CMK (cell line): ENCODE results near the gene PTGER4.

Experiments used
- DNase-seq: peaks from one replicate; pipeline ENCODE4 v3.0.0-alpha.2; 2010; ENCODE audit warnings: low read depth

PTGER4 gene

DNA sequence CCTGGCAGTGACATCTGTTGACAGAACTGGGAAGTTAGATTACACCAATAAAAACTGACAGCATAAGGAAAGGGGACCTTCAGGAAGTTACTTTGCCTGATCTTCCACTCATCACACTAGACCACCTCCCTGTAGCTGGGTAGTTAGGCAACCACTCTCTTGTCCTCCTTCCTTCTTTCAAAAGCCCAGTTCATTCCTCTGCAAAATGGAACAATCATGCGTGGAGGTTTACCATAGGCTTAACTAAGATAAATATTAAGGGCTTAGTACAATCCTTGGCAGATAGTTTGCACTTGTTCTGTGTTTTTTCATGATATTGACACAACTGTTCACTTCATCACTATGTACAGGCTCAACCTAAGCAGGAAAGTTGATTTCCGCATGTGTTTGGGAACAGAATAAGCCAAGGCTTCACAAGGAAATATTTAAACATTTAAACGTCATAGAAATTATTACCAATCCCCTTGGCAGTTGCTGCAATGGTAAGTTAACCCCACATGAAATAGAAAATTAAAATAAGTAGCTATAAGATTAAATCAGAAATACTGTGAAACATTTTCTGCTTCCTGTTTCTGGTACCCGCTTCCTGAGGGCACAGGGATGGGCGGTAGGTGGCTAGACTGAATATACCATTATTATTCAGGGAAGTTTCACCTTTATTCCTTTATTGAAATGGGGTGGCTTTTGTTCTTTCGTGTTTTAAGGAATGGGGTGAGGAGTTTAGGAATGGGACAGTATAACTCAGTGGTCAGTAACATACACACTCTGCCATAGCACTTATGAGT lies 9.9 kb upstream of the PTGER4 start:
- no peak for DNase-seq

DNA sequence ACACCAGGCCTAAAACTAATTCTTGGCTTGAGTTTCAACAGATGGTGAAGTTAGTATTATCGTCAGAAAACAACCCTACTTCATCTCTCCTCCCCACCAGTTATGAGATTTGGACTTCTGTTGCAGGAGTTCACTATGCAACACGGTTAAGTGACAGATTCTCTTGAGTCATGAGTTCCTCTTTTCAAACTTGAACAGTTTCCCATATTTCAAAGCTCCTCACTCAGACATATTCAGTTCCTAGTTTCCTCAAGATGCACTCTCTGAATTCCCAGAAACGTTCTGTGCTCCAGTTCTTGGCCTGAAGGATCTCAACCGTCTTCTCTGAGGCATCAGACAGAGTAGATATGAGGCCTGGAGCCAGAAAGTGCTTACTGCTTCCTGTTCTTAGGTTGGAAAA lies 7.3 kb upstream of the PTGER4 start:
- DNase-seq, result no peak

DNA sequence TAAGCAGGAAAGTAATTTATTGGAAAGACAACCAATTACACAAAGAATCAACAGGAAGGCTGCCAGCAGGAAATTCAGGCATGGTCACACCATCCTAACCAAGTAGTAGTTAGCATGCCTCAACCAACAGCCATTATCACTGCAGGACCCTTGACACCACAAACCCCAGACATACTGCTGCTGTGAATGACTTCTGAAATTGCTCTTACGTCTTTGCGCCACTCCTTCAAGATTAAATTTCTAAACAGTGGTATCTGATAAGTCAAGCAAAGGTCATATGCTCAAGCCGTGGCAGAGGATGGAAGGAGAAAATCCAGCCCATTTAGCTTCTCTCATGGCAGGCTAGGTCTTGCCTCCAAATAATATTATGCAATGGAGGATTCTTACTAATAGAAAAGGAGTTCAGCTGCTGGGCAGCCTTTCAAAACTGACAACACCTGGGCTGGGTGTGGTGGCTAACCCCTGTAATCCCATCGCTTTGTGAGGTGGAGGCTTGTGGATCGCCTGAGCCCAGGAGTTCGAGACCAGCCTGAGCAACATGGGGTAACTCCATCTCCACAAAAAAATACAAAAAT lies 5.0 kb upstream of the PTGER4 start:
- DNase-seq, result no peak

DNA sequence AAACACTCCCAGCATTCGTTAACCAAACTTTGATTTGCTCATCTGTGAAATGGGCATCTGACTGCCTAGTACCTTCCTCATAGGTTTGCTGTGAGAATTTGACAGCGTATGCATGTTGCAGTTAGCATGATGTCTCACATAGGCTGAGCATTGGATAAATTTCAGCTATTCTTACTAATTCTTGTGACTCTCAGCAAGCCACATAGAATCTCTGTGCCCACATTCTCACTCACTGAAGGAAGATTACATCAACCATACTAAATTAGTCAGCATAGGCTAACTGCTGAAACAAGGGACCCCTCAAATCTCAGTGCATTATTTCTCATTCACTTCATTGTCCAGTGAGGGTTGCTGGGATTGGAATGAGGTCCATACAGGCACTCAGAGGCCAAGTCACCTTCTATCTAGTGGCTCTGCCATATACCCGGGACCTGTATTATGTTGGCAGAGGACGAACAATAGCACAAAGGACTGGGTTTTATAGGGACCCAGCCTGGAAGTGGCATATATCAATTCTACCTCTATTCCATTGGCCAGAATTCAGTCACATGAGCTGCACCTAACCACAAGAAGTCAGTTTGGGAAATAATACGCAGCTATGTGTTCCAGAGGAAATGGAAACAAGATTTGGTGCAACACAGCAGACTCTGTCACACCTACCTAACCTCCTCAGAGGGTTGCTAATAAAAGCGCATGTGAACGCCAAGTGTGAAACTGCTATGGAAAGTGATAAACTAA lies 4.2 kb upstream of the PTGER4 start:
- DNase-seq, result no peak

DNA sequence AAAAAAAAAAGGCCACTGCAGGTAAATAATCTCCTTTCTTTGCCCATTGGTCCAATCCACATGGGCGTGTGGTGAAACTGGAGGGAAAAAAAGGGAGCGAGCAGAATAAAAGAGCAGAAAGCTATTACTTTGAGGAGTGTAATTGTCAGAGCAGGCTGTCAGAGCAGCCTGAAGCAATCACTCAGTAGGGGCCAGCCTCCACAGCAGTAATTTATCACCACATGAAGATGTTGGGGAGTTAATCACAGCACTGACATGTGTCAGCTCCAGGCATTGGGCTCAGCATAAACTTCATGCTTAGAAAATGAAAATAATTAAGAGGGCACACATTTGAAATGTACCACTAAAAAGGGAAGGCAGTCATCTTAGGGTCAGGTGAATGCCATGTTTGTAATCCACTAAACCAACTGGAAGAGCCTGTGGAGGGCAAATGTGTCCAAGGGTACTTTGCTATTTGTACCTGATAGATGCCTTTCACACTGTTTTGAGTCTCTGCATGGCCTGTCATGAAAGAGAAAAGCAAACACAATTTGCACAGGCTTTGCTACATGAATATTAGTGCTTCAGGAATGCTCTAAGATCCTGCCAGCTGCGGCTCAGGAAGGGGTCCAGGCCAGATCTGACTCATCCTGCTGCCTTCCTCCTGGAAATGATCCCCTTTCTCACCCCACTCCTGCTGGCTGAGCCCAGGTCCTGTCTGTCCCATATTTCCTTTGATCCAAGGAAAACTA lies 2.9 kb upstream of the PTGER4 start:
- no peak for DNase-seq

DNA sequence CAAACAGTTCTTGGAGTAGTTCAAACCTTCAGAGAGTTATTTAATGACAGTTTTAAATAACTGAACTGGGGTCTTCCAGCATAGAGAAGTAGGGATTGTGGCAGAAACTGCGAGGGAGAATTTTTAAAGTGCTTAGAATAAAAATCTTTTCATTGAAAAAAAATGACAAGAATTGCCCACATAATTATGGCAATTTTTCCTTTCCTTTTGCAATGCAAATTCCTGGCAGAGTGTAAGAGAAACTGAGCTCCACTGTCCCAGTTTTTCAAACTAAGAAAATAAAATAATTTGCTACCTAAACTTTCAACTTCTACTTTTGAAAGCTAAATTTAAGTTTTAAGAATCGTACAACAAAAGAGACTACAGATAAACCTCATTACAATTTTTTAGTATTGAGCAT lies 2.3 kb upstream of the PTGER4 start:
- no peak for DNase-seq

DNA sequence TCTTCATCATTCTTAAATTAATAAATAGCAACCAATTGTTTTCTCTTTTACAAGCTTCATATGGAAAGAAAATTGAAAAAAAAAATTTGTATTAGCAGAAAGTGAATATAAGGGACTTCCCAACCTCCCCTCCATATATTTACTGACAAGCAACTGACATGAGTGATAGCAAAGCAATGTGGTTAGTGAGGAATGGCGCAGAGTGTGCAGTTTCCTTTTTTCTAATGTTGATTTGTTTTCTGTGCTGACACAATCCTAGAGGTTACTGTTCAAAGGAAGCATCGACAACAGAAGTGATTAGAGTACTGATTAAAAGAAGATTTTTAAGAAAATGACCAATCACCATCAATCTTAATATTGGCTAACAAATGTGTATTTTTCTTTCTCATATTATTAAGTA lies 1.7 kb upstream of the PTGER4 start:
- DNase-seq, result no peak

DNA sequence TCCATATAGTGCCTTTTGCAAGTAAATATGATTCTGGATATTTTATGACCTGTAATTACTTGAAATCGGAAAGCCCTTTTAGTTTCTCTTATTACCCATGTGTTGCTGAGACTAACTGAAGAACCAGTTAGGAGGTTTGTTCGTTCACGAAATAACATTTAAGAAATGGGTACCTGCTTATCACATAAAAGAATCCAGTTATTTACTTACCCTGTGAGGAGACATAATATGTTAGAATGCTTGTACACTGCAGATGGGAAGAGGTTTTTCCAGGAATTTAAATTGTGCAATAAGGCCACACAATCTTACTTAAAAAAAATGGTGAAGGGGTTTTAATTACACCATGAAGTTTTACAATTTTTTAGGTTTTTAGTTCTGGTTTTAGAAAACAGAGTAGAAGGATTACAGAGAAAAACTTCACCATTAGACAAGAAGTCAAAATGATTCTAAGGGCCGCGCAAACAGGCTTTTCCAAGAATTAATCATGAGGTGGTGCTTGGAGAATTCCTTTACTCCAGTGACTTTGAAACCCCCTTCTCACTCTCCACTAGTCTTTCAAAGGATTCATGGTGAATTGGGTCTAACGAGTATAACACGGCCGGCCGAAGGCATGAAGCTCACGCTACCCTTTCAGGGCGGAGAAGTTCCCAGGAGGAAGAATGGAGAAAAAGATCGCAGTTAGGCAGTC lies 1.1 kb upstream of the PTGER4 start:
- no peak for DNase-seq

DNA sequence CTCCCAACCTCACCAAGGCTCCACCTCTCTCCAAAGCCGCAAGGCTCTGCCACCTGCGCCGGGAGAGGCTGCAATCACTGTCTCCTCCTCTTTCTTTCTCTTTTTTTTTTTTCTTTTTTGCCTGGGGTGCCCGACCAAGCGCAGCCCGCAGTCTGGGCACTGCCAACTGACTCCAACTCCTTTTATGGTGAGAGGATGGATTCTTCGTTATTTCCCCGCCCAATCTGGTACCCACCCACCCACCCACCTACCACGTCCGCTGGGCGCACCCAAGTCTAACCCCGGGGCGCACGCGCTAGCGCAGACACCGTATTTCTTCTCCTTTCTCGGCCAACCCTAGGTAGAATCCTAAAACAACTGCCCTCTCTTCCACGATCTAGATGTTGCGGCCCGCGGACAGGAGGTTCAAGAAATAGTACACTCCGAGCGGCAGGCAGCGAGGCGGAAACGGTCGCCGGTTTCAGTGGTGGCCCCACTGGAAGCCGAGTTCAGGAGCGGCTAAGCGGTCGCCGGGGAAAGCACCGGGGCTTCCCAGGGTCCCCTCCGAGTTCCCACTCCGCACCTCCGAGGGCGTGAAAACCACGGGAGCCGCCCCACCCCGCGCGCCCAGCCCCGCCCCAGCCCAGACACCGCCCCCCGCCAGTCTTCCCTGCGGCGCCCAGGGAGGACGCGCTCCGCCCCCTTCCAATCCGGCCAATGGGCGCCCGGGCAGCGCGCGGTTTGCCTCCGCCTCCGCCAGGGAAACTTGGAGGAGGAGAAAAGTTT lies 385 bp upstream of the PTGER4 start:
- DNase-seq, result peak; percentile 39

DNA sequence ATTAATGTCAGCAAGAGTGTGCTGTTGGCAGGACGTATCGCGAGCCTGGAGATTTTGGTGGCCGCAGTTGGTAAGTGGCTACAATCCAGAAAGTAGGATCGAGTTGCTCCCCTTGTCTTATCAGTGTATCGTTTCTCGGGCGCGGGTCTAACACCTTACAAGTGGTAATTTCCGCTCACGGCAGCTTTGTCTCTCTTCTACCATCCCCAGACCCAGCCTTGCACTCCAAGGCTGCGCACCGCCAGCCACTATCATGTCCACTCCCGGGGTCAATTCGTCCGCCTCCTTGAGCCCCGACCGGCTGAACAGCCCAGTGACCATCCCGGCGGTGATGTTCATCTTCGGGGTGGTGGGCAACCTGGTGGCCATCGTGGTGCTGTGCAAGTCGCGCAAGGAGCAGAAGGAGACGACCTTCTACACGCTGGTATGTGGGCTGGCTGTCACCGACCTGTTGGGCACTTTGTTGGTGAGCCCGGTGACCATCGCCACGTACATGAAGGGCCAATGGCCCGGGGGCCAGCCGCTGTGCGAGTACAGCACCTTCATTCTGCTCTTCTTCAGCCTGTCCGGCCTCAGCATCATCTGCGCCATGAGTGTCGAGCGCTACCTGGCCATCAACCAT lies 1.1 kb downstream of the PTGER4 start:
- no peak for DNase-seq

DNA sequence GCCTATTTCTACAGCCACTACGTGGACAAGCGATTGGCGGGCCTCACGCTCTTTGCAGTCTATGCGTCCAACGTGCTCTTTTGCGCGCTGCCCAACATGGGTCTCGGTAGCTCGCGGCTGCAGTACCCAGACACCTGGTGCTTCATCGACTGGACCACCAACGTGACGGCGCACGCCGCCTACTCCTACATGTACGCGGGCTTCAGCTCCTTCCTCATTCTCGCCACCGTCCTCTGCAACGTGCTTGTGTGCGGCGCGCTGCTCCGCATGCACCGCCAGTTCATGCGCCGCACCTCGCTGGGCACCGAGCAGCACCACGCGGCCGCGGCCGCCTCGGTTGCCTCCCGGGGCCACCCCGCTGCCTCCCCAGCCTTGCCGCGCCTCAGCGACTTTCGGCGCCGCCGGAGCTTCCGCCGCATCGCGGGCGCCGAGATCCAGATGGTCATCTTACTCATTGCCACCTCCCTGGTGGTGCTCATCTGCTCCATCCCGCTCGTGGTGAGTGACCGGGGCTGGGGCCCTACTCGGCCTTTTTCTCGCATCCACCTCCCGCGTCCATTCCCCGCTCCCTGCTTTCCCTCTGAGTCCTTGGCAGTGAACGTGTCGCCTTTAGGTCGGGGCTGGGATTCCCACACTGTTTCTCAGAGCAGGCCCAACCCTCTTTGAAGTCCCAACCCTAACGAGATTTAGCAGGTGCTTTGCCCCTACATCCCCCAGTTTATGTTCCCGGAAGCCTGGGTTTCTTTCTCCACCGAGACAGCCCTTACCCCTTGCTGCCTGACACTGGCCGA lies 1.8 kb downstream of the PTGER4 start:
- DNase-seq, result no peak

DNA sequence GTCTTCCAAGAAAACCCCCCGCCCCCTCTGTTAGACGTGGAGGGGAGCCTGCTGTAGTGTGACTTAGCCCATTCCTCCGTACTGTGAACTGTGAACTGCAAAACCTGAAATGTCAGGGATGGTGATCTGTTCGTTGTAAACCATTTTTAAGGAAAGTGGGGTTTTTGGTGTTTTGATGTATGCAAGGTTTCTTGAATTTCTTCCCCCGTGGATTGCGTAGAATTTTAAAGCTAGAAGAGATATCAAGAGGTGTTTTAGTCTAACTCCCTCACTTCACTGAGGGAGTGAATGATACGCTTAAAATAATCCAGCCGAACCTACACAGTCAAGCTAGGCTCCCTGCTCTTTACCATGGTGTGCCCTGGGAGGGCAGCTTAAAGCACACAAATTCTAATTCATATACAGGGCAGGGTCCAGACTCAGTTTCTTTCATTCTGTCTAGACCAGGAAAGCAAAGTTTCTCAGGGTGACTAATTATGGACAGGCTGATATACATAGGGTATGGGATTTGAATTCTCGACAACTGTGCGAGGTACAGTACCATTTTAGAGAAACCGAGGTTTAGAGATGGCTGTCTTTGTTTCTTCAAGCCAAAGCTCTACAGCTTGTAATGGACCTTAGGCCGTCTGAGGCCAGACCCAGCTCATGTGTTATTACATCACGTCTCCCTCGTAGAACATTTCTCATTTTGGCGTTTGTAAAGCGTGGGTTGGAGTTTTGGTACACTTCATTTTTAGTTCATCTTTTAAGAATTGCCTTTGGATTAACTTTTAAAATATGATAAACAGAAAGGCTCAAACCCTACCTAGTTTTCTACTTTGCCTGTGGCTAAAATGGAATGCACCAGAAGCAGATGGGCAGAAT lies 2.7 kb downstream of the PTGER4 start:
- DNase-seq, result no peak

DNA sequence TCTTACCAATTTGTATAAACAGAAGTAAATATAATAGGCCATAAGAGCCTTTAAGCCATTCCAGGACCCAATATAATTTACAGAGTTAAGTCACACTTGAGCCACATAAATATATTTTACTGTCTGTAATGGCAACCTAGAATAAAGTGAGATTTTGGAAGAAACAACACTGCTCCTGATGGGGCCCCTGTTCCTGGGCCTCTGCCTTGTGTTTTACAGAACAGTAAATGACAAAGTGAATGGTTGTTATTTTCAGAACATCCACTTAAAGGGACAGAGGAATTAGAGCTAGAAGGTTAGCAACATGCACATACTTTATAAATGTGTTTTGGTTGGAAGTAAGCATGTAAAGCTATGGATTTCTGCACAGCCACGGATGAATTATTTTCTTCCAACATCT lies 3.6 kb downstream of the PTGER4 start:
- no peak for DNase-seq

DNA sequence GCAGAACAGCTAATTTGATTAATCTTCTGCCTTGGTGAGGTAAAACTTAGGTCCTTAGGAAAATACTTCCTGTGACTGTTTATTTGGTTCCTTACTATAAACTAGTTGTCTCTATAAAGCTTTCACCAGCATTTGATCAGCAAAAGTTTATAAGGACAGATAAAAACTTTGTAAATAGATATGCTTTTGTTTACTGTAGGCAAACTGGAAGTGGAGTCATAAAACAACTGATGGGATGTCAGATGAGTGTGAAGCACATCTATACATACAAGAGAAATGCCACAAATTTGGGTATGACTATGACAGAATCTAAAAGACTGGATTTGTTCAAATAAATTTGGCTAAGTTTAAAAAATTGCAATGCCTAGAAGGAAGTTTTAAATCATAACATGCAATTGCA lies 5.5 kb downstream of the PTGER4 start:
- DNase-seq, result no peak

DNA sequence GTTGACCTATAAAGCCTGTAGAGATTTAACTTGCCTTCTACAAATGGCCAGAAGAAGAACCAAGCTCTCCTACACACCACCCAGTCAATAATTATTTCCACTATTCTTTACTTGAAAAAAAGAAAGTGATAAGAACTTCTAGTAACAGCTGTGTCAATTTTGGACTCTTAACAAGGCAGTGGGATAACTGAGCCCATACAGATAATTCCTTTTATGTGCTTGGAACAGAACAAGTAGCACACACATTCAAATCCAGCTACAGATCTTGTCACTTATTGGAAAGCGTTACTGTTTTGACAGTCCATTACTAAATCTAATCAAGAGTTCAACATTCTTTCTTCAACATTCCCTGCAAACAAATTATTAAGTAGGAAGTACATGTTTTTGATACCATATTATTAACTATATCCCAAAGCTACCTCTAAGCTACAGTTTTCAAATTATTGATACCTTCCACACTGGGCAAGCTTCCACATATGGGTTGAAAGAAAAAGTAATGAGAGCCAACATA lies 6.3 kb downstream of the PTGER4 start:
- no peak for DNase-seq

DNA sequence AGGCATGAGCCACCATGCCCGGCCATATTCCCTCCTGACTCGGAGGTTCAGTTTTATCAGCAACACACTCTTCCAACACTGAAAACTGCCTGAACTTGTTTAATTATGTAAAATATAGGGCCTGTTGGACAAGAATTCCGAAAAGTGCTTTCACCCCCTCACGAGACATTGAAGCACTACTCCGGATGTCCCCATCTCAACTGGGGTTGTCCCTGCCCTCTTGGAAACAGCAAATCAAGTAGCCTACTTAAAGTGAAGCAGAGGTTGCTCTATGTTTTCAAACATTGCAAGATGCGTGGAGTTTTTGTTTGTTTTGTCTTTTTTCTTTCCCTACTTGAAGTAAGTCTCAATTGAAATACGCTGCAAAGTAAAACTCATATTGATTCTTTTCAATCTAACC lies 7.6 kb downstream of the PTGER4 start:
- DNase-seq, result no peak

DNA sequence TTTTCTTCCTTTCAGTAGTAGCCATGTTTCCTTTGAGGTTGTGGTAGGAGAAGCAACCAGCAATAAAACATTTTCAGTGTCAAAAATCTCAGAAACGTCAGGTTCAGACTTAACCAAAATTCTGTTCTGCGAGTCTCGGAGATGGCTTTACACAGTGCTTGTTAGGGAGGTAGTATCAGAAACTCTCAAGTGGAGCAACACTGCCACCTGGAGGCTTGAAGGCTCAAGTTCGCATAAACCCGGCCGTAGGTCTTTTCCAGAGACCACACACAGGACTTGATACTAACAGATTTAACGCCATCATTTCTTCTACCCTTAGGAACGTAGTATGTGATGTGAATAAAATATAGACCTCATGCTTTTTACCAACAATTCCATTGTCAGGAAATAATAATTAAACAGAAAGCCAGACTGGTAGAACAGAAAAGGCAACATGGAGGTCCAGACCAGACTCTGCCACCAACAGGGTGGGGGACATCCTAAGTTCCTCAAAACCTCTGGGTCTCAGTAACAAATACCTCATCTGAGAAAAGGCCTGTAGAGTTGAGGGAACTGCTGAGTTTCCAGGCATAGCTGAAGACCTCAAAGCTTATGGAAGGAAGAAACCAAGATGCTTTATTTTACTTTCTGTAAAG lies 8.5 kb downstream of the PTGER4 start:
- DNase-seq, result peak; percentile 68

DNA sequence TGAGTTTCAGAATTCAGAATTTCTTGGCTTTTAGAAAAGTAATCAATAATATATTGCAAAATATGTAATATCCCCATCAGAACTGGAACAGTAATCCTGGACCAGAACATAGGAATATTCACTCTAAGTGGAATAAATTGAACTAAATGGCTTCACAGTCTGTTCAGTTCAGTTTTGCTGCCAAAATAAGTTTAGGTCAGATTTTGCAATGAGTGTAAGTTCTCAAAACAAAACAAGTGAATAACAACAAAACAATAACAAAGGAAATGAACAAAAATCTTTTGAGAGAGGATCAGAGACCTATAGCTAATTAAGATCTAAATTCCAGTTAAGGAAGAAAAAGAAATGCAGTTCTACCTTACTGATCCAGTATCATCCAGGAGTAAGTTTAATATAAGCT lies 9.3 kb downstream of the PTGER4 start:
- no peak for DNase-seq
